H1 (cell line): ENCODE results near the gene C8B.

Source experiments
- PHF8 ChIP-seq: fragments of 200-600 bp; sonication (generic); conservative IDR thresholded peaks from 2 replicates; pipeline ENCODE4 v1.7.1; 2012; ENCODE audit warnings: low read depth, mild to moderate bottlenecking, inconsistent platforms, low read length, moderate library complexity
- POLR2AphosphoS5 ChIP-seq: IDR thresholded peaks from 2 replicates; pipeline ENCODE4 v1.6.1; 2011; ENCODE audit warnings: low read depth, low read length

DNA sequence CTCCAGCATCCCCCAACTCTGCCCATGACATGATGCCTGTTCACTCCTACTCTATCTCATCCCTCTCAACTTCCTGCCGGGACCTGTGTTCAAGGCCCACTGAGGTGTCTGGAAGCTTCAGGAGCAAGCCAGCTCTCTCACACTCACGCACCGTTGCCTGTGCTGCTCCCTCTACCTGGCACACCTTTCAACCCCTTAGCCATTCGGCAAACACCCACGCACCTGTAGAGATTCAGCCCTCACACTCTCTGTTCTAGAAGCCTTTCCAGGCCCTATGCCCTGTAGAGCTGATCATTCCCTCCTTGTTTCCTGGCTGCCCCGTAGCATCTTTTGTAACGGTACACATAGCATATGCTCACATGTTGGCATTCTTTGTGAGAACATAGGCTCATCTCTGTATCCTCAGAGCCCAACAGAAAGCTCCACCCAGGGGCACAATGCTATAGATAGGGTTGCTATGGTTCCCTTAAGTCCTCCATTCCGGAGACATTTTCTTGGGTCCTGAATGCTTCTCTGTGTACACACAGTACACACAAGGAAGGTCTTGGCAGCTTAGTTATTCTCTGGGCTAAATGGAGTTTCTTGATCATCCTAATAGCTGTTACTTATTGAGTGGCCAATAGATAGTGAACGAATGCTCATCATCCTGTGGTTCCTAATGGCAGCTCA lies 1.3 kb downstream of the C8B start:
- TF ChIP-seq PHF8 (no peak), POLR2AphosphoS5 (no peak)
